PC-9 (cell line): ENCODE measurements around the gene FBXO22.

Experiments used
- EZH2 ChIP-seq: fragments of 200-600 bp; sonication (generic); IDR thresholded peaks from 2 replicates; pipeline ENCODE4 v1.8.0; 2017; ENCODE audit warnings: antibody characterized with exemption, low read depth
- TF ChIP-seq, protein P1 (sequence below): fragments of 200-600 bp; sonication (generic); conservative IDR thresholded peaks from 2 replicates; pipeline ENCODE4 v1.6.1; 2017; ENCODE audit warnings: mixed run types, antibody characterized with exemption, mild to moderate bottlenecking, moderate library complexity

DNA sequence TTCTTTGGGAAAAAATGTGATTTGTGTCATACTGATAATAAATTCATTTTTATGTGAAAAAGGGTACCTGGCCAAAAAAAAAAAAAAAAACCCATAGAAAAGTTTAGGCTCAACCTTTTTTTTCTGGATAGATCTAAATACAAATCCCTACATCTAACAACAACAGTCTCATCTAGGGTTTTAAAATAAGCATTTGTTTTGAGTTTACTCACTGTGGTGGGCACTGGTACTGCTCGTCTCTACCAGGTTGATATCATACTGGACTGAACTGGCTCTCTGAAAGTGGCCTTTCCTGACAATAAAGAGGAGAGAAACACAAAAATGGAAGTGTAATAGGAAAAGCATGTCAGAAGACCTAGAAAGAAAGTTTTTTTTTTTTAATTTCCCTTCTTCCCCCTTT lies 52.0 kb downstream of the FBXO22 start:
- no peak for TF ChIP-seq EZH2
- TF ChIP-seq, protein P1, sequence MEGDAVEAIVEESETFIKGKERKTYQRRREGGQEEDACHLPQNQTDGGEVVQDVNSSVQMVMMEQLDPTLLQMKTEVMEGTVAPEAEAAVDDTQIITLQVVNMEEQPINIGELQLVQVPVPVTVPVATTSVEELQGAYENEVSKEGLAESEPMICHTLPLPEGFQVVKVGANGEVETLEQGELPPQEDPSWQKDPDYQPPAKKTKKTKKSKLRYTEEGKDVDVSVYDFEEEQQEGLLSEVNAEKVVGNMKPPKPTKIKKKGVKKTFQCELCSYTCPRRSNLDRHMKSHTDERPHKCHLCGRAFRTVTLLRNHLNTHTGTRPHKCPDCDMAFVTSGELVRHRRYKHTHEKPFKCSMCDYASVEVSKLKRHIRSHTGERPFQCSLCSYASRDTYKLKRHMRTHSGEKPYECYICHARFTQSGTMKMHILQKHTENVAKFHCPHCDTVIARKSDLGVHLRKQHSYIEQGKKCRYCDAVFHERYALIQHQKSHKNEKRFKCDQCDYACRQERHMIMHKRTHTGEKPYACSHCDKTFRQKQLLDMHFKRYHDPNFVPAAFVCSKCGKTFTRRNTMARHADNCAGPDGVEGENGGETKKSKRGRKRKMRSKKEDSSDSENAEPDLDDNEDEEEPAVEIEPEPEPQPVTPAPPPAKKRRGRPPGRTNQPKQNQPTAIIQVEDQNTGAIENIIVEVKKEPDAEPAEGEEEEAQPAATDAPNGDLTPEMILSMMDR = no peak
